ENCODE data around the gene RYR2.

Gene RYR2

GRCh38 chr1:237570530-237570929 is 528.5 kb downstream of the RYR2 start:
- Histone ChIP-seq H3K4me2 (ENCODE audit: low read length) (no peak overlapping the region), H3K27ac (ENCODE audit: low read length) (no peak overlapping the region), H3K9ac (ENCODE audit: low read length) (no peak overlapping the region), H3K9me3 (ENCODE audit: insufficient read depth, low read length) (no peaks in the 10 kb centered on the region), H3K4me1 (ENCODE audit: low read length) (peaks cover 12% of the 10 kb centered on the region), H2AFZ (ENCODE audit: low read depth, low read length) (no peak overlapping the region), H3K27me3 (ENCODE audit: low read depth, low read length) (peaks cover 22% of the 10 kb centered on the region), H3K4me3 (ENCODE audit: low read length) (no peak overlapping the region), H3K36me3 (replicated peaks; ENCODE audit: low read depth, low read length) (no peaks in the 10 kb centered on the region), H3K79me2 (ENCODE audit: low read length) (no peaks in the 10 kb centered on the region), H4K20me1 (ENCODE audit: insufficient read depth, low read length) (no peaks in the 10 kb centered on the region)
- TF ChIP-seq EZH2phosphoT487 (IDR thresholded peaks at IDR 0.05; ENCODE audit: low read depth) (no peak), CTCF (IDR thresholded peaks at IDR 0.05; ENCODE audit: low read depth, low read length) (peak; percentile 24; the same call in 1 of the 2 replicates)

GRCh38 chr1:237574536-237574935 is 532.6 kb downstream of the RYR2 start:
- H3K27ac ChIP-seq (ENCODE audit: low read length): no peak overlapping the region

GRCh38 chr1:237578540-237578939 is 536.6 kb downstream of the RYR2 start:
- no peaks in the 10 kb centered on the region for H3K4me1 ChIP-seq (ENCODE audit: low read length)
- H3K4me2 ChIP-seq (ENCODE audit: low read length): no peak overlapping the region
- no peak overlapping the region for H2AFZ ChIP-seq (ENCODE audit: low read depth, low read length)
- H4K20me1 ChIP-seq (ENCODE audit: insufficient read depth, low read length): no peaks in the 10 kb centered on the region
- 0 out of 2 replicates have a peak, but pooled peaks cover 3% of the 10 kb centered on the region for H3K9me3 ChIP-seq (ENCODE audit: insufficient read depth, low read length)
- no peak overlapping the region for H3K9ac ChIP-seq (ENCODE audit: low read length)
- H3K27me3 ChIP-seq (ENCODE audit: low read depth, low read length): no peaks in the 10 kb centered on the region
- TF ChIP-seq EZH2phosphoT487 (IDR thresholded peaks at IDR 0.05; ENCODE audit: low read depth): no peak
- no peak for TF ChIP-seq CTCF (IDR thresholded peaks at IDR 0.05; ENCODE audit: low read depth, low read length)
- H3K36me3 ChIP-seq (replicated peaks; ENCODE audit: low read depth, low read length): no peaks in the 10 kb centered on the region
- no peaks in the 10 kb centered on the region for H3K79me2 ChIP-seq (ENCODE audit: low read length)
- no peak overlapping the region for H3K4me3 ChIP-seq (ENCODE audit: low read length)
- no peak overlapping the region for H3K27ac ChIP-seq (ENCODE audit: low read length)

More at GRCh38 chr1:237574536-237574935, 532.6 kb downstream of the RYR2 start:
- no peak overlapping the region for H3K9ac ChIP-seq (ENCODE audit: low read length)
- H3K79me2 ChIP-seq (ENCODE audit: low read length): no peaks in the 10 kb centered on the region
- no peak overlapping the region for H3K4me2 ChIP-seq (ENCODE audit: low read length)
- 0 out of 2 replicates have a peak, but pooled peaks cover 3% of the 10 kb centered on the region for H3K9me3 ChIP-seq (ENCODE audit: insufficient read depth, low read length)
- no peaks in the 10 kb centered on the region for H3K36me3 ChIP-seq (replicated peaks; ENCODE audit: low read depth, low read length)
- no peak overlapping the region for H2AFZ ChIP-seq (ENCODE audit: low read depth, low read length)
- H4K20me1 ChIP-seq (ENCODE audit: insufficient read depth, low read length): no peaks in the 10 kb centered on the region
- no peak for TF ChIP-seq EZH2phosphoT487 (IDR thresholded peaks at IDR 0.05; ENCODE audit: low read depth)
- TF ChIP-seq CTCF (IDR thresholded peaks at IDR 0.05; ENCODE audit: low read depth, low read length): no peak
- no peaks in the 10 kb centered on the region for H3K27me3 ChIP-seq (ENCODE audit: low read depth, low read length)
- peaks cover 2% of the 10 kb centered on the region; the same call in 1 of the 2 replicates for H3K4me1 ChIP-seq (ENCODE audit: low read length)
- H3K4me3 ChIP-seq (ENCODE audit: low read length): no peak overlapping the region

GRCh38 chr1:237580726-237581125 is 538.7 kb downstream of the RYR2 start:
- Histone ChIP-seq H3K27me3 (ENCODE audit: low read depth, low read length) (no peaks in the 10 kb centered on the region), H3K9ac (ENCODE audit: low read length) (no peak overlapping the region), H4K20me1 (ENCODE audit: insufficient read depth, low read length) (no peaks in the 10 kb centered on the region), H2AFZ (ENCODE audit: low read depth, low read length) (no peak overlapping the region), H3K4me2 (ENCODE audit: low read length) (no peak overlapping the region), H3K4me3 (ENCODE audit: low read length) (no peak overlapping the region), H3K36me3 (replicated peaks; ENCODE audit: low read depth, low read length) (no peaks in the 10 kb centered on the region), H3K4me1 (ENCODE audit: low read length) (no peaks in the 10 kb centered on the region), H3K9me3 (ENCODE audit: insufficient read depth, low read length) (0 out of 2 replicates have a peak, but pooled peaks cover 3% of the 10 kb centered on the region), H3K27ac (ENCODE audit: low read length) (no peak overlapping the region), H3K79me2 (ENCODE audit: low read length) (no peaks in the 10 kb centered on the region)
- TF ChIP-seq CTCF (IDR thresholded peaks at IDR 0.05; ENCODE audit: low read depth, low read length) (no peak), EZH2phosphoT487 (IDR thresholded peaks at IDR 0.05; ENCODE audit: low read depth) (no peak)

Measured in OCI-LY3 (cell line).